ENCODE measurements around the gene TUFT1. TPM values are rescaled to one million over a fixed set of nuclear protein-coding genes. Genes with fewer than 3 reads are reported as not detected.

The TUFT1 gene
- total and polyA plus RNA-seq, 2 of the 8 experiments (the other 6 are each of a cell fraction or from before 2014, with no cell fraction given) = 7.3 to 10.4 TPM

DNA sequence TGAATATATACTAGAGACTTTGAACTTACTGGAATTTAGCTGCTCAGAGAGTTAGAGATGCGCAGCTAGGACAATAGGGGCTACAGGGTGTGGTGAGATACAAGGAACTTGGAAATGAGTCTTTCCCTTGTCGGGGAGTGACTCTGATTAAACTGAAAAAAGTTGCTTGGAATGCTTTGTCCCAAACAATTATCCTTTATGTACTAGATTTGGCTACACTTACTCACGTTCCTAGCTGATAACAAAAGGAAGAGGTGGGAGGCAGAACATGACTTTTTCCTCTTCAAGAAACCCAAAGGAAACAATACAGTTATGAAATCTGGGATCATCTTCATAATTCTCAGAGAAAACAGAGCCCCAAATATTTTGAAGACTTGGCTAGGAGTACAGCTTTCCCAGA lies 35.9 kb upstream of the TUFT1 start (continued):
- no peak for TF ChIP-seq CHD7 (IDR thresholded peaks at IDR 0.05; ENCODE audit: insufficient replicate concordance, low read length)
- no peak for TF ChIP-seq POLR2A (IDR thresholded peaks at IDR 0.05; ENCODE audit: control extremely low read depth in 1 of 2, low read depth in 2 of 2, low read length in 2 of 2)
- TF ChIP-seq RBBP5 (IDR thresholded peaks at IDR 0.05; ENCODE audit: borderline replicate concordance, low read depth, low read length) = no peak
- no peak for TF ChIP-seq RFX5 (IDR thresholded peaks at IDR 0.05; ENCODE audit: borderline replicate concordance, low read depth, low read length)
- TF ChIP-seq SIN3A (conservative IDR thresholded peaks at IDR 0.05 in 1 of 2, IDR thresholded peaks at IDR 0.05 in 1 of 2; ENCODE audit: low read depth in 1 of 2, low read length in 2 of 2) = no peak
- no peak for TF ChIP-seq EGR1 (IDR thresholded peaks at IDR 0.05; ENCODE audit: borderline replicate concordance, low read depth, low read length)
- TF ChIP-seq HDAC2 (IDR thresholded peaks at IDR 0.05; ENCODE audit: borderline replicate concordance in 1 of 2, low read depth in 2 of 2, low read length in 2 of 2) = no peak
- TF ChIP-seq ATF2 (IDR thresholded peaks at IDR 0.05; ENCODE audit: low read length) = no peak
- no peak for TF ChIP-seq TCF12 (IDR thresholded peaks at IDR 0.05; ENCODE audit: low read depth, low read length)
- no peak for TF ChIP-seq KDM5A (IDR thresholded peaks at IDR 0.05; ENCODE audit: low read length)
